ENCODE data around the gene ADORA3.

DNA sequence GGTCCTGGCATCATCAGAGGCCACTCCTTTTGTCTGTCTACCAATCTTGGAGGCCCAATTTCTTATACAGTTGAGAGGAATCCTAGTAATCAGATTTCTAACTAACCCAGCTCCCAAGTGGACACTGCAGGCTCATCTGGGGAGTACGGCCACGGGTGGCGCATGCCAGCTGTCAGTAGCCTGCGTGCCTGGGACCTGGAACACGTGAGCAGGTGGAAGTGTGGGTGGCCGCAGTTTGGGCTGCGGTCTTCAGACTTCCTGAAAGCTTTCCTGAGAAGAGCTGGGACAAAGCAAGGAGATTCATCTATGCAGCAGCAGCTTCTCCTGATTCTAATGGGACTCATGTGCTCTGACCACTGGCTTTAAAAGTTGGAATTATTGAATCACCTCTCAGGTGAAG, 12.4 kb downstream of the ADORA3 start:
- TF ChIP-seq TAF1 (IDR thresholded peaks at IDR 0.05; ENCODE audit: low read depth): no peak
- no peak for TF ChIP-seq EP300 (IDR thresholded peaks at IDR 0.05; ENCODE audit: borderline replicate concordance)
- TF ChIP-seq ZBTB7A (IDR thresholded peaks at IDR 0.05; ENCODE audit: low read depth): no peak
- TF ChIP-seq, protein P1, sequence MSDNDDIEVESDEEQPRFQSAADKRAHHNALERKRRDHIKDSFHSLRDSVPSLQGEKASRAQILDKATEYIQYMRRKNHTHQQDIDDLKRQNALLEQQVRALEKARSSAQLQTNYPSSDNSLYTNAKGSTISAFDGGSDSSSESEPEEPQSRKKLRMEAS (IDR thresholded peaks at IDR 0.05): no peak
- no peak for TF ChIP-seq CEBPB (IDR thresholded peaks at IDR 0.05)
- no peak for TF ChIP-seq CREB1 (IDR thresholded peaks at IDR 0.05; ENCODE audit: low read depth)
- TF ChIP-seq YY1 (IDR thresholded peaks at IDR 0.05; ENCODE audit: low read depth): no peak
- TF ChIP-seq RAD21 (IDR thresholded peaks at IDR 0.05; ENCODE audit: low read depth): no peak
- TF ChIP-seq TCF12 (IDR thresholded peaks at IDR 0.05; ENCODE audit: low read depth): no peak
